ENCODE data around the gene KREMEN1.
"Not testable (repeated sequence)": the region's sequence is repeated elsewhere in the genome, so short reads cannot be mapped to it uniquely, and the experiment has no call there.

KREMEN1 gene

GRCh38 chr22:29117799-29118477, 45.1 kb downstream of the KREMEN1 start:
- TF ChIP-seq CTCF (IDR thresholded peaks at IDR 0.05; ENCODE audit: low read depth, low read length): no peak
- no peak for DNase-seq (ENCODE audit: low read depth, low spot score)
- in situ Hi-C loops (cut with HindIII; ENCODE audit: low sequenced_read_pairs): no loop called here
- no peak overlapping the region for H3K4me3 ChIP-seq (ENCODE audit: low read depth, low read length)

GRCh38 chr22:29120098-29120912, 47.5 kb downstream of the KREMEN1 start:
- DNase-seq (ENCODE audit: low read depth, low spot score); in situ Hi-C loops (cut with HindIII; ENCODE audit: low sequenced_read_pairs); H3K4me3 ChIP-seq (ENCODE audit: low read depth, low read length): not testable (repeated sequence)

DNA sequence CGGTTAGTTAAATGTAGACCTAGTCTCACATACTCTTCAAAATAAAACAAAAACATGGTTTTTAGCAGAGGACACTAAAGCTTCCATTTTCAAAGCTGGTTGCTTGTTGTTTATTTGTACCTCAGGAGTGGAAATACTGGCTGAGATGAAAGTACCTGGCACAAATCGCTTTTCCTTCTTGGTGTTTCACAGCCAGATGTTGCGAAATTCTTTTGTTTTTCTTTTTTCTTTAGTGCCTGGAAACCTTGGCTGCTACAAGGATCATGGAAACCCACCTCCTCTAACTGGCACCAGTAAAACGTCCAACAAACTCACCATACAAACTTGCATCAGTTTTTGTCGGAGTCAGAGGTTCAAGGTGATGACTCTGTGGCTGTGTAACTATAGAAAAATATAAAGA, 48.3 kb downstream of the KREMEN1 start:
- no peak for DNase-seq (ENCODE audit: low read depth, low spot score)
- no peak for TF ChIP-seq CTCF (IDR thresholded peaks at IDR 0.05; ENCODE audit: low read depth, low read length)
- in situ Hi-C loops (cut with HindIII; ENCODE audit: low sequenced_read_pairs): no loop called here

GRCh38 chr22:29122041-29122440, 49.2 kb downstream of the KREMEN1 start:
- no peak for TF ChIP-seq CTCF (IDR thresholded peaks at IDR 0.05; ENCODE audit: low read depth, low read length)
- in situ Hi-C loops (cut with HindIII; ENCODE audit: low sequenced_read_pairs): no loop called here
- DNase-seq (ENCODE audit: low read depth, low spot score): no peak
- no peak overlapping the region for H3K4me3 ChIP-seq (ENCODE audit: low read depth, low read length)

More for the DNA sequence above, 48.3 kb downstream of the KREMEN1 start:
- no peak overlapping the region for H3K4me3 ChIP-seq (ENCODE audit: low read depth, low read length)

DNA sequence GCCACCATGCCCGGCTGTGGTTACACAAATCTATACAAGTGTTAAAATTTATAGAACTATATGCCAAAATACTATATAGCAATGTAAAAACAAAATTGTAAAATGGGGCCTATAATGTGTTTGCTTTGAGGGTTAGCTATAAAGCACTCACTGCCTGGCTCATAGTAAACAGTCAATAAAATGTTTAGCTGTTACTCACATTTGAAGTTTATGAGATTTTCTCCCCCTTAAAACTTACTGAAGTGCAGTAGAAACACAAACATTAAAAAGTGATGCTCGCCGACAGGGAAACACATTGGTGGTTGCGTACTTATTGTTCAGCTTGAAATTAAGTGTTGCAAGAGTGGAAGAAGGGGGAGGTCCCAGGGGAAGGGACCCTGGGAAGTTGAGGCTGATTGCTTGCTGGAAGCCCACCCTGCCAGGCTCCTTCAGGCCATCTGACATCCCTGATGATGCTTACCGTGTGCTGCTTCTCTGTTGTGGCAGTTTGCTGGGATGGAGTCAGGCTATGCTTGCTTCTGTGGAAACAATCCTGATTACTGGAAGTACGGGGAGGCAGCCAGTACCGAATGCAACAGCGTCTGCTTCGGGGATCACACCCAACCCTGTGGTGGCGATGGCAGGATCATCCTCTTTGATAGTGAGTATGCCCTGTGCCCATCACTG, 52.1 kb downstream of the KREMEN1 start:
- no peak for DNase-seq (ENCODE audit: low read depth, low spot score)
- H3K4me3 ChIP-seq (ENCODE audit: low read depth, low read length): no peak overlapping the region
- in situ Hi-C loops (cut with HindIII; ENCODE audit: low sequenced_read_pairs): no loop called here
- no peak for TF ChIP-seq CTCF (IDR thresholded peaks at IDR 0.05; ENCODE audit: low read depth, low read length)

DNA sequence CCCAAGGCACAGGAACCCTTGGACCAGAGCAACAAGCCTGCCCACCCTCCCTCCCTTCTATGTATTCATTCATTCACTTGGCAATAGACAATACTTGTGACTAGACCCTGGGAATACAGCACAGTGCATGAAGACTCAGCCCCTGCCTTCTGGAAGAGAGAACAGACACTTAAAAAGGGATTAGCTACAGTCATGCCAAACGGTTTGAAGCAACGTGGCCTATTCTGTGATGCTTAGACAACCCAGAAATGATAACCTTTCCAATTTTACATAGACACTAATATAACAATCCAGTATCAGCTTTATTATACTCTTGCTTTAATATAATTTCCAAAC, 52.6 kb downstream of the KREMEN1 start:
- in situ Hi-C loops (cut with HindIII; ENCODE audit: low sequenced_read_pairs): no loop called here
- H3K4me3 ChIP-seq (ENCODE audit: low read depth, low read length): no peak overlapping the region

More for the DNA sequence above, 52.6 kb downstream of the KREMEN1 start:
- no peak for DNase-seq (ENCODE audit: low read depth, low spot score)
- TF ChIP-seq CTCF (IDR thresholded peaks at IDR 0.05; ENCODE audit: low read depth, low read length): no peak

All from astrocyte of the spinal cord (primary cell).